ENCODE measurements around the gene ZDHHC17.
"Not testable (repeated sequence)": the region's sequence is repeated elsewhere in the genome, so short reads cannot be mapped to it uniquely, and the experiment has no call there.

ZDHHC17 gene

GRCh38 chr12:76766161-76766560 is 2.2 kb downstream of the ZDHHC17 start:
- no peak for DNase-seq (ENCODE audit: low spot score)

- DNase-seq (ENCODE audit: low spot score), result no peak
Measured at GRCh38 chr12:76768576-76768975, 4.7 kb downstream of the ZDHHC17 start.

- DNase-seq (ENCODE audit: low spot score), result no peak
Measured at GRCh38 chr12:76777765-76778216, 13.9 kb downstream of the ZDHHC17 start.

GRCh38 chr12:76778364-76778763 is 14.4 kb downstream of the ZDHHC17 start:
- DNase-seq (ENCODE audit: low spot score), result no peak

- DNase-seq (ENCODE audit: low spot score), result not testable (repeated sequence)
Measured at GRCh38 chr12:76779310-76779709, 15.4 kb downstream of the ZDHHC17 start.

- DNase-seq (ENCODE audit: low spot score), result no peak
Measured at GRCh38 chr12:76781321-76781720, 17.4 kb downstream of the ZDHHC17 start.

- no peak for DNase-seq (ENCODE audit: low spot score)
Measured at GRCh38 chr12:76782526-76782925, 18.6 kb downstream of the ZDHHC17 start.

- DNase-seq (ENCODE audit: low spot score), result no peak
Measured at GRCh38 chr12:76784600-76785051, 20.7 kb downstream of the ZDHHC17 start.

- no peak for DNase-seq (ENCODE audit: low spot score)
Measured at GRCh38 chr12:76785407-76785806, 21.5 kb downstream of the ZDHHC17 start.

- DNase-seq (ENCODE audit: low spot score), result no peak
Measured at GRCh38 chr12:76786986-76787385, 23.1 kb downstream of the ZDHHC17 start.

- DNase-seq (ENCODE audit: low spot score), result no peak
Measured at GRCh38 chr12:76787689-76788088, 23.8 kb downstream of the ZDHHC17 start.

- no peak for DNase-seq (ENCODE audit: low spot score)
Measured at GRCh38 chr12:76789335-76790050, 25.6 kb downstream of the ZDHHC17 start.

GRCh38 chr12:76790564-76791552 is 26.9 kb downstream of the ZDHHC17 start:
- DNase-seq (ENCODE audit: low spot score), result peak; percentile 5

- no peak for DNase-seq (ENCODE audit: low spot score)
Measured at GRCh38 chr12:76792828-76793227, 28.9 kb downstream of the ZDHHC17 start.

GRCh38 chr12:76798864-76799263 is 34.9 kb downstream of the ZDHHC17 start:
- DNase-seq (ENCODE audit: low spot score), result no peak

GRCh38 chr12:76799362-76799761 is 35.4 kb downstream of the ZDHHC17 start:
- DNase-seq (ENCODE audit: low spot score), result no peak

- DNase-seq (ENCODE audit: low spot score), result no peak
Measured at GRCh38 chr12:76802060-76802459, 38.1 kb downstream of the ZDHHC17 start.

- DNase-seq (ENCODE audit: low spot score), result no peak
Measured at GRCh38 chr12:76804435-76804976, 40.6 kb downstream of the ZDHHC17 start.

- no peak for DNase-seq (ENCODE audit: low spot score)
Measured at GRCh38 chr12:76810671-76811419, 46.9 kb downstream of the ZDHHC17 start.

GRCh38 chr12:76811976-76812375 is 48.1 kb downstream of the ZDHHC17 start:
- DNase-seq (ENCODE audit: low spot score), result no peak

GRCh38 chr12:76813265-76813664 is 49.4 kb downstream of the ZDHHC17 start:
- DNase-seq (ENCODE audit: low spot score), result no peak

GRCh38 chr12:76813972-76814371 is 50.1 kb downstream of the ZDHHC17 start:
- DNase-seq (ENCODE audit: low spot score), result no peak
